ENCODE data around the gene ADGRG7.
"Not testable (repeated sequence)": the region's sequence is repeated elsewhere in the genome, so short reads cannot be mapped to it uniquely, and the experiment has no call there.

ADGRG7 gene, protein sequence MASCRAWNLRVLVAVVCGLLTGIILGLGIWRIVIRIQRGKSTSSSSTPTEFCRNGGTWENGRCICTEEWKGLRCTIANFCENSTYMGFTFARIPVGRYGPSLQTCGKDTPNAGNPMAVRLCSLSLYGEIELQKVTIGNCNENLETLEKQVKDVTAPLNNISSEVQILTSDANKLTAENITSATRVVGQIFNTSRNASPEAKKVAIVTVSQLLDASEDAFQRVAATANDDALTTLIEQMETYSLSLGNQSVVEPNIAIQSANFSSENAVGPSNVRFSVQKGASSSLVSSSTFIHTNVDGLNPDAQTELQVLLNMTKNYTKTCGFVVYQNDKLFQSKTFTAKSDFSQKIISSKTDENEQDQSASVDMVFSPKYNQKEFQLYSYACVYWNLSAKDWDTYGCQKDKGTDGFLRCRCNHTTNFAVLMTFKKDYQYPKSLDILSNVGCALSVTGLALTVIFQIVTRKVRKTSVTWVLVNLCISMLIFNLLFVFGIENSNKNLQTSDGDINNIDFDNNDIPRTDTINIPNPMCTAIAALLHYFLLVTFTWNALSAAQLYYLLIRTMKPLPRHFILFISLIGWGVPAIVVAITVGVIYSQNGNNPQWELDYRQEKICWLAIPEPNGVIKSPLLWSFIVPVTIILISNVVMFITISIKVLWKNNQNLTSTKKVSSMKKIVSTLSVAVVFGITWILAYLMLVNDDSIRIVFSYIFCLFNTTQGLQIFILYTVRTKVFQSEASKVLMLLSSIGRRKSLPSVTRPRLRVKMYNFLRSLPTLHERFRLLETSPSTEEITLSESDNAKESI

DNA sequence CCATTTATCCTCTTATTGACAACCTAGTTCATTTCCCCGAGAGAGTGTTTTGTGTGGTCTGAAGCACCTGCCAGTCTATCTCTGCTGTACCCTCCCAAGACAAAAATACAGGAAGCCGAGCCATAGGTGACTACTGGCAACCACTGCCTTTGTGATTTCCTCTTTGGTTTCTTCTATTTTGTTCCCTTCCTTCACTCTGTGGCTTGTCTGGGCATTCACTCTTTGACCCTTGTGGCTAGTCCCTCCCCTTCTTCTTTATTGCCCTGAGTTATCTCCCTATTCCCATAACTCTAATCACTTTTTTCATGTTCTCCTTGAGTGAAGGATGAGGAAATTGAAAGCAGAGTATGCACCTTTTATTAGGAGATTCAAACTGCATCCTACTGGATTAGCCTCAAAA is at the start of gene ADGRG7:
TSS of gene ADGRG7 (plus strand) at position 297 of the 400 bp plus-strand sequence. CDS start 256 bp downstream, outside the sequence.
- DNase-seq (ENCODE audit: low read depth in 2 of 2, low spot score in 1 of 2), result no peak

DNA sequence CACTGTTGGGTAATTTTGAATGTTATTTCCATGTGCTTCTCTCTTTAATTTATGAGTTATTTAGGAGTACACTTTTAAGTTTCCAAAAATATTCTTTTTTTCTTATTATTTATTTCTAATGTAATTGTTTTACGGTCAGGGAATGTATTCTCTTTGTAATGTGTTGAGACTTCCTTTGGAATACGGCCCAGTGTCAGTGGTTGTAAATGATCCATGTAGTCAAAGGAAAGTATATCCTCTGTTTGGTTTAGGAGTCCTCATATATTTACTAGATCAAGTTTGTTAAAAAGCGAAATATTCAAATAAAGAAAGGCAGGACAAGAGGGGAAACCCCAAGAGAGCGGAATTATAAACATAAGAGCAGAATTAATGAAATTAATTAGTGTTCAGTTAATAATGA is 49.0 kb upstream of the ADGRG7 start:
- DNase-seq (ENCODE audit: low read depth in 2 of 2, low spot score in 1 of 2), result no peak

DNA sequence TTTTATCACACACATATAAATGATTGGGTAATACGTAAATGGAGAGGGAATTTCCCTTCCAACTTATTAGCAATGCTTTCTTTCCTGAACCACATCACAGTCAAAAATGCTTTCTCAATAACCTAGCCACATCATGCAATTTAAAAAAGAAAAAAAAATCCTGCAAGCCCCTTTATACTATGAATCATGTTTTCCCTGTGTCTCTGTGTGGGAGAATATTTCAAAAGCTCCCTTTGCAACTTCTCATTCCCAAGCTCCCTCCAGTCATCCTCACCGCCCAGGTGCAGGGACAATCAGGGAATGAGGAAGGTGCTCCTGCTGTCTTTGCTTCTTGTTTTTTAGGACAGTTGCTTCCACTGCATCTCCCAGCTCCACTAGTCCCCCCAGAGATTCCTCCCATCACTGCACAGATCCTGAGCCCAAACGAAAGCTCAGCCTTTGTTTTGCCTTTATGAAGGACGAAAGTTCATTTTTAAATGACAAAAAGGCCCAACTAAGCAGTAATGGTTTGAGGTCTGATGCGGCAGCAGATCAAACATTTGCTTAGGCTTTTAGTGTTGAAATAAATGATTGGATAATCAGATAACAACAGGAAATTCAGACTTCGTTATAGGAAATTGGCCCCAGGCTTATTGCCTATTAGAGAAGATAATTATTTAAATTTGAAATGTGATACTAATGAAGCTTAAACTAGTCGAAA is 47.8 kb upstream of the ADGRG7 start:
- DNase-seq (ENCODE audit: low read depth in 2 of 2, low spot score in 1 of 2), result no peak

DNA sequence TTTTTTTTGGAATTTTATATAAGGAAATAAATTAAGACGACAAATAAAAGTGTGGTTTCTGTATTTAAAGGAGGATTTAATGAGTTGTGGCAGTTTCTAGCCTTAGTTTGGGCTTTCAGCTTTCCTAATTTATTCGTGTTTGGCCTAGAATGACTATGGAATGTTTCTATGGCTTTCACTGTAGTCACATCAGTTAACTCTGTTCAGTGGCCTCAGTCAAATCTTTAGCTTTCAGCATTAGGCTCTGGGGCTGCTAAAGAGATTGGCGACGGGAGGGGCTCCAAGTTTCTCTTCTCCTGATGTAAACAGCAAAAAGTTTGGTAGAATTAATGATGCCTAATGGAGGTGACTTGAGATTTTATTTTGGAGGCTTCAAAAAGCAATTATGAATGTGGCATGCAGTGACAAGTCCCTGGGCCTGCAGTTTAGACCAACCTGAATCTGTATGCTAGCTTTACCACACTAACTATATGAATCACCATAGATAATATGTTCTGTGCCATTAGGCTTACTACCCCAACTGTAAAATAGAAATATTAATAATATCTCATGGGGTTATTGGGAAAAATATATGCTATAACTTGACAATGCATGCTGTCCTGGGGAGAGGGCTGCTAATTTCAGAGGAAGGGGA is 47.1 kb upstream of the ADGRG7 start:
- no peak for DNase-seq (ENCODE audit: low read depth in 2 of 2, low spot score in 1 of 2)

DNA sequence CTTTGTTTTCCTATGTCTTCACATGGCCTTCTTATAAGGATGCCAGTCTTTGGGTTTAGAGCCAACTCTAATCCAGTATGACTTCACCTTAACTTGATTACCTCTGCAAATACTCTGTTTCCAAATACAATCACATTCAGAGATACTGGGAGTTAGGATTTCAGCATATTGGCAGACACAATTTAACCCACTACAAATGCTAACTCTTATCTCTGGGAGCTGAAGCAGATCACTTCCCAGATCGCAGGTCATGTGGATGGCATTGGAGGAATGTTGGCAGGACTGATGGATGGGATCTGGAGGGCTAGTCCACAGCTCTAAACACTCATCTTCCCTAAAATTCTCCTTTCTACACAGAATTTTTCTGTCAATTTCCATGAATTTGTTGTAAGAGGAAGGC is 46.2 kb upstream of the ADGRG7 start:
- no peak for DNase-seq (ENCODE audit: low read depth in 2 of 2, low spot score in 1 of 2)

DNA sequence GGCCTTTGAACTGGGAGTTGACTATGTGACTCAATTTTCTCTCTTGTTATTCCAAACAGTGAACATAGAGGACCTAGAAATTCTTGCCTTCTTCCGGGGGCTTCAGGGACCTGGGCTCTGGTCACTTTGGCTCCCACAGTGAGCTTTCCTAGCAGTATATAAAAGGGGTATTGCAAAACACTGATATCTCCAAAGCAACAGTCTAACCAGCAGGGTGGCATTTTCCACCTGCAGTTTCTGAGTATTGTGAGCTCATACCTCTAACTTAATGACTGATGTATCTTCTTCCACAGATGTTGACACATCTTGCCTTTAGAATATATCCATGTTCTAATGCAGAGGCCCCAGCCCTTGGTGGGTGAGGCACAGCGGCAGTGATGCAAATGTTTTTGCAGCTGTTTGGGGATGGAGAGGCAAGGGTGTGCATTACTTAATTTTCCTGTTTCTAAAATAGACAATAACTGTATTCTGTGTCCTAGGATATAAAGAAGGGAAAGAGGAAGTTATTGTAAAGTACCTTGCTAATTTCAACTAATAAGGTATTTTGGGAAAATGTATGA is 45.7 kb upstream of the ADGRG7 start:
- no peak for DNase-seq (ENCODE audit: low read depth in 2 of 2, low spot score in 1 of 2)

DNA sequence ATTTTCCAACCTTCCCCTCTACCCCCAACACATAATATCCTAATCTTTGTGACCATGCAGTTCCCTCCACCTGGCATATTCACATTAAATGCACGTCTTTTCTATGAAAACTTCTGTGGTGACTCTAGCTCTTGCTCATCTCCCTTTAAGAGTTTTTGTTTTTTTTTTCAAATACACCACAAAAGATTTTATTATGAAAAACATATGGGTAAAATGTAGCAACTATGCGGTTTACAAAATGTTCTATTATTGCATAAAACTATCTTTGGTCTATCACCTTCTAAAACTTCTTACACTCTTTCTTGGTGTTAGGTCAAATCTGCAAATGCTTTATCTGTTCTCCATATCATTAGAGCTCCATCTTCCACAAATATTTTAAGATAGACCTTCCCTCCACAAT is 38.6 kb upstream of the ADGRG7 start:
- DNase-seq (ENCODE audit: low read depth in 2 of 2, low spot score in 1 of 2), result no peak

DNA sequence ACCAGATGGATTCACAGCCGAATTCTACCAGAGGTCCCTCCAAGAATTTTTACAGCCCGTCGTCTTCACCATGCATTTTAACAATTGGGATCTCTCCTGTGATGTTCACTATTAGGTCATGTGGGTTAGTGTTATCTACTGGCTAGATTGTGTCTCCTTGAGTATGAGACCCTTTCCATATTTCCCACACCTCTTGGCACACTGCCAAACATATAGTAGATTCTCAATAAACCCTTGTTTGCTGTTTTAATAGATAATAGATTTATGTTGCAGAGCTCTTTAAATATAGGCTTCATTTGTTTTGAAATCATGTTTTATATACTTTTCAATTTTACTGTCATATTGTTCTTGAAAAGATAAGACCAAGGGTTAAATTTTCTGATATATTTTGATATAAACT is 34.9 kb upstream of the ADGRG7 start:
- DNase-seq (ENCODE audit: low read depth in 2 of 2, low spot score in 1 of 2), result no peak

DNA sequence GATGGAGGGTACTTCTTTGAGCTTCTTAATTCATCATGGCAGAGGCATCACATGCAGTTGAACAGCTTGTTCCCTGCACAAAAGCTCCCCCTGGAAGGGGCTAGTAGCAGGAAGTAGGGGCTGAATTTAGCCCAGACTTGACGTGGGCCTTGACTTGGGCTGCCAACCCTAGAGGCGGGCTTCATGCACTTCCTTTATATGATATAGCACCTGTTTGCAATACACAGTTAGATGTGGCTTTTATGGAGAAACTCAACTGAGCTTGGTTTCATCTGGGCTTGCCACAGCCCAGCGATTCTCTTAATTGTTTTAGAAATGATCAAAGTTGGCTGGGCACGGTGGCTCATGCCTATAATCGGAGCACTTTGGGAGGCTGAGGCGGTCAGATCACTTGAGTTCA is 33.7 kb upstream of the ADGRG7 start:
- DNase-seq (ENCODE audit: low read depth in 2 of 2, low spot score in 1 of 2), result no peak

DNA sequence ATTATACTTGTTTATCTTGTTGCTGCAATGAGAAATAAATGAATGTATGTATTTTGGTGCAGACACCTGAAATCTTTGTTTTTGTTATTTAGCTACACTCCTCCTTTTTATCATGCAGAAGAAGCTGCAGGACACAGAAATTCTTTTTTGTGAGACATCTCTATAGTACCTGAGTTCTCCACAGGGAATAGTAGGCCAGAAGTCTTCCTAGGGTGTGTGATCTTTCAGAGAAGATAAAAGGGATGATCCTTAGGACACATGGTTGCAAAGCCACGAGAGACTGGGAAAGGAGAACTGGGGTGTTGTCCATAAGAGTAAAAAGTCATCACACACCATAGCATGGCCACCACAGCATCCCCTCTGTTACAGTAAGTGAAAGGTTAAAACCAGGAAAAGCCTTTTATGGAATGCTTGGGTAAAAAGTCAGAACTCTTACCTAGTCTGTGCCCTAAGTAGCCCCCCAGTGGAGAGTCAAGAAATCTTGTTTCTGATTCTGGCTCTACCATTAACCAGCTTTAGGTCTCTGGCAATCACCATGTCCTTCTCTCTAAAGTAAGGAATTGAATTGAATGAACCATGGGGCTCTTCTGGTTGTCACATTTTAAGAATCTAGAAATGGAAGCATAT is 31.9 kb upstream of the ADGRG7 start:
- DNase-seq (ENCODE audit: low read depth in 2 of 2, low spot score in 1 of 2), result no peak

DNA sequence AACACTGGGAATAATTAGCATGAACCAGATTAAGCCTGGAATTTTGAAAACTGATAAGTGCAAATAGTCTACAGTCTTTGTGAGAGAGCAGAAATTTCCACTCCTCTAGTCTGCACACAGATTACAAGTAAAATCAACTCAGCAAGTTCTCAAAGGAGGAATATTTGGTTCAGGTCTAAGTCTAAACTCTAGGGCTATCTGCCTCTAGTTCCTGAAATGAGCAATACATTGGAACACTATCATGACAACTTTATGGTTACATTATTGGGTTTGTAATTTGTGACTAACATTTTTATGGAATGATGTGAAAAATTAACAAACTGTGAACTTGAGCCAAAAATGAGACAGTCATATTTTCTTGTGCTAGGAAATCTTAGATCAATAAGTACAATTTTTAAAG is 30.8 kb upstream of the ADGRG7 start:
- no peak for DNase-seq (ENCODE audit: low read depth in 2 of 2, low spot score in 1 of 2)

DNA sequence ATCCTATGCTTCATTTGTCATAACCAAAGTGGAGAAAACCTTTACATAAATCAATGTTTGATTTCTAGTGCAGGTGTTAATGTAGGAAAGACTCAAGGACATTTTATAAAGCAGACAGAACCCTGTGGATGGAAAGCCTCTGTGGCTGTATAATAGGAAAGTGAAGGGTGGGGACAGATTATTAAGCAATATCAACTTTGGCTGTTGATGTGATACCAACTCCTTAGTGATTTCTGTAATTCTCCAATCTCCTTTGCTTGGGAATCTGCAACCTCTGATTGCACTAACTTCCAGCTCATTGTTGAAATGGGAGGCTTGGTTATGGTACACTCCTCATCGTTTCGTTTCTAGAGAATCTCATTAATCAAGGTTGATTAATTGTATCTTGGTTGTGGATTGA is 29.3 kb upstream of the ADGRG7 start:
- DNase-seq (ENCODE audit: low read depth in 2 of 2, low spot score in 1 of 2), result no peak

DNA sequence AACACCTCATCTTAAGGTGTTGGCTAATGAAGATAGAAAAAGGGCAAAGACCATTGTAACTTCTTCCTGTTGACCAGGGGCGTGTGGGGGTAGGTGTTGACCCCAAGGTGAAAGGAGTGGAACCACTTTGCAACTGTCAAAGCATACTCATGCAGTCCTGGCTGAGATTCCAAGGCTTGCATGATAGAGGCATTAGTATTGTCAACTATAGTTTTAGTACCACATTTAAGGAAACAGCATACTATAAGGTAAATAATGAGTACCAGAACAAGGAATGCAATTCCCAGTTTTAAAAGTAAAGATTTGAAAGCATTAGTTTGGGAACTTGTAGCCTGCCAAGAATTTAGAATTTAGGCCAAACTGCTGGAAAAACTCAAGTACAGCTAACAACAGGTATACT is 27.8 kb upstream of the ADGRG7 start:
- no peak for DNase-seq (ENCODE audit: low read depth in 2 of 2, low spot score in 1 of 2)

DNA sequence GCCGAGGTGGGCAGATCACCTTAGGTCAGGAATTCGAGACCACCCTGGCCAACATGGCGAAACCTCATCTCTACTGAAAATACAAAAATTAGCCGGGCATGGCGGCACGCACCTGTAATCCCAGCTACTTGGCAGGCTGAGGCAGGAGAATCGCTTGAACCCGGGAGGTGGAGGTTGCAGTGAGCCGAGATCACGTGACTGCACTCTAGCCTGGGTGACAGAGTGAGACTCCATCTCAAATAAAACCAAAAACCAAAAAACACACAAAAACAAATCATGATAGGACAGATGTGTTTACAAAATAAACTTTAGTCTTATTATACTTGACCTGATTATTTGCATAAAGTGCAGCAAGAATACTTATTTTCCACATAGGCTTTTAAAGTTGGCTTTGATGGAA is 27.2 kb upstream of the ADGRG7 start:
- not testable (repeated sequence) for DNase-seq (ENCODE audit: low read depth in 2 of 2, low spot score in 1 of 2)

DNA sequence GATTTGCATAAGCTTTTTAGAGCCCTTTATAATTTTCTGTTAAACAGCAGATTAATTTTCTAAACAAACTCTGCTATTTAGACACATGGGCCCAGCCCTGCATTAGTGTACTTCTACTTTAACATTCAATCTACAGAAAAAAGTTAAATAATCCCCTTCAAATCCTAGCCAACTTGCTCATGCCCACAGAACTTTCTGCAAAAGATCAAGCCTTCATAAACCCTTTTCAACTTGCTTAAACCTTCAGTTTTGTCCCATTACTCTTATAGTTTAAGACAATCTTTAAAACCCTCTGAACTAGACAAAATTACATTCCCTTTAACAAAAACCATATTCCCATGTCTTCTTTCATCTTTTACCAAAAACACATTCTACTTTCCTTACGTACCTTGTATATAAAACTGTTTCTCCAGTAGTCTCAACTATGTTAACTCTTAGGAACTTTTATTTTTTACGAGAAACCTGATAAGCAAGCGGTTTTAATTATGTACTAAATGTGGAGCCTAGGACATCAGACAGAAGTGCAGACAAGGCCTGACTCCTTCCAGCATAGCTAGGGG is 25.2 kb upstream of the ADGRG7 start:
- DNase-seq (ENCODE audit: low read depth in 2 of 2, low spot score in 1 of 2), result no peak

DNA sequence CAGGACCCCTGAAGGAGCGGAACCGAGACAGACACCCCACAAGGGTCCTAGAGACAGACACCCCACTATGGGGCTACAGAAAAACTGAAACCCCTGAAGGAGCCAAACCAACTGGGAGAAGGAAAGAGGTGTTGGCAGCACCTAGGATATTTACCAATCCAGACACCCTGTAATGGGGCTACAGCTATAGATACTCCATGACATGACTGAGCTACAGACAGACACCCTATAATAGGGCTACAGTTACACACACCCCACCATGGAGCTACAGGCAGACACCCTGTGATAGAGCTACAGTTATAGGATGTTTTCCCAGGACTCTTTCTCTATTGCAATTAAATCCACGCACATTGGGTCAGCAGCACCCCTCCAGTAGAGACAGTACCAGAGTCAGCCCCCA is 22.6 kb upstream of the ADGRG7 start:
- DNase-seq (ENCODE audit: low read depth in 2 of 2, low spot score in 1 of 2), result no peak

DNA sequence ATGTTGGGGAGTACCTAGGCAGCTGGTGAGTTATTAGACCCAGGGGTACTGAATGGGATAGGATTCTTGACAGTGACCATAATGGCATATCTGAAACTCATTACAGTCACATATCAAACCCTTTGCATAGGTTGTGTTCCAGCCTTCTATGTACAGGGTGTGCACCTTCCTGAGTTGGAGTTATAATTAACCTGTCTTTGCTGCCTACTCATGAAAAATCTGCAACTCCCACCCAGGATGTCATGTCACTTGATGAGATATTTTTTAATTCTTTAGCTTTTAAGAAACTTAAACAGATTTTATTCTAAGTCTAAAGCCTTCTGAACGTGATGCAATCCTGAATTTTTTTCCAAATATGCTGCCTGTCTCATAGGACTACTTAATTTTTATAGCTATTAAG is 21.1 kb upstream of the ADGRG7 start:
- DNase-seq (ENCODE audit: low read depth in 2 of 2, low spot score in 1 of 2), result no peak

DNA sequence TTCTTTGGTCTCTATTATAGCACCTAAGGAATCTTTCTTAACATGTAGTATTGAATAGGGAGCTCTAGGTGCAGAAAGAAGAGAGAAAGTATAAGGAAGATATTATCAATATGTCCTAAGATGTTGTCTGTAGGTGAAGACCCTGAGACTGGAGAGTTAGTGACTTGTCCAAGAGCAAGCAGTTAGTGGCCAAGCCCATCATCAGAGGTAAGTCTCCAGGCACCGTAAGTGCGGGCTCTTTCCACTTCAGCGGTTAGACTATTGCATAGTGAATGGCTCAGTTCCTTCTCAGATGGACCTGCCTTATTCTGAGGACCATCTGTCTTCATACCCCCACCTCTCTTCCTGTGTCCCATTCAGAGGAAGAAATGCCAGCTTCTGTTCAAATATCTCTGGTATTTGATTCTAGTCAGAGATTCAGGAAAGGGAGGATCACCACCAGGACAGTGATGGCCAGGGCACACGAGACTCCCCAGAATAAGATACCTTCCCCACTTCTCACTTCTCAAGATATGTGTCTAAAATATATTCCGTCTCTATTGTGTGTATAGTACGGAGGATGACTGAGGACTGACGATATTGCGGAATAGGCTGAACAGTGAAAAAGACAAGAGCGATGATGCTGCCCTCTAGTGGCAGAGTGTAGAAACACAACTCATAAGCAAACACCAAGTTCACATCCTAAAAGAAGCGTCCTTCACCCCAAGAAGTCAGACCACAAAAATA is 19.1 kb upstream of the ADGRG7 start:
- peak; percentile 21 for DNase-seq (ENCODE audit: low read depth in 2 of 2, low spot score in 1 of 2)

DNA sequence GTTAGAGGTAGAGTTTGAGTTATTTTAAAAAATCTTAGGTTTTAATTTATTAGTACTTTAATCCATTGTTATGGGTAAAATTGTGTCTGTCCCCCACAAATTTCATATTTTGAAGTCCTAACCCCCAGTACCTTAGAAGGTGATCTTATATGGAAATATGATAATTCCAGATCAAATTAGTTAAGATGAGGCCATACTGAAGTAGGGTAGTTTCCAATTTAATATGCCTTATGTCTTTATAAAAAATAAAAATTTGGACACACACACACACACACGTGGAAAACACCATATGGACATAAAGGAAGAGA is 18.6 kb upstream of the ADGRG7 start:
- no peak for DNase-seq (ENCODE audit: low read depth in 2 of 2, low spot score in 1 of 2)

DNA sequence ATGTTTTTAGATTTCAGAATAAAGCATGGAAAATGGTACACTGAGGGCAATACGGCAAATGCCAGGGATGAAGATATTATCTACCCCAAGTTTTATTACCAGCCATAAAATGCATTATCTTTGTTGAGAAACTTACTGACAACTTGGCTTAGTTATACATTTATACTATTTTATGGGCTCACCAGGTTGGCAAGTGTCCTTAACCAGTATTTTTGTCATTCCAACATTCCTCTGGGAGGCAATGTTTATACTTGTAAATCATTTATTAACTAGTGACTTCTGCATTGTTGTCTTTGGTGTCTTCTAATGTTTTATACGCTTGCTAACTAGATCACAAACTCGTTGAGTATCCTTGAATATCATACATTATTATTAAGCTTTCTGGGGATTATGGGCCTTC is 18.0 kb upstream of the ADGRG7 start:
- DNase-seq (ENCODE audit: low read depth in 2 of 2, low spot score in 1 of 2), result no peak

Measured in stimulated activated CD8-positive, alpha-beta memory T cell treated with anti-CD3 and anti-CD28 coated beads, Interleukin-4, amount 100 ng/mL, for 4 hours (primary cell).